Pancreas (tissue), 10 donors: Measurements from ENCODE around the gene WDR20. TPM values are rescaled to one million over a fixed set of nuclear protein-coding genes. Genes with fewer than 3 reads are reported as not detected.

ENCODE experiments used
- ATAC-seq, 4 donors: fragments of 200-7000 bp; cut with Tn5 transposase; one replicate each; pipeline versions ENCODE4 v1.8.0 to v1.9.1; 2020; ENCODE audit warnings: mild to moderate bottlenecking in 4 of 4, moderate library complexity in 4 of 4
- DNase-seq, 6 donors: peaks; one replicate each; pipeline ENCODE4 v3.0.0-alpha.2; 2020
- FAIRE-seq: peaks from 2 replicates; lab custom pipeline; 2012; peaks lifted over from hg19 to GRCh38; lab: Jason Lieb, UNC
- H3K27ac ChIP-seq, 4 donors: fragments of 200-600 bp; sonication (generic); 1 replicate in 3 of 4; 2 replicates in 1 of 4; pipeline versions ENCODE4 v1.5.0 to v1.8.0; 2020
- H3K27me3 ChIP-seq, 4 donors: fragments of 200-600 bp; one replicate each; pipeline ENCODE4 v1.8.0; 2021
- H3K36me3 ChIP-seq, 3 donors: fragments of 200-600 bp; sonication (generic) in 1 of 3; one replicate each; pipeline versions ENCODE4 v1.5.0 to v1.8.0; 2020 to 2021
- H3K4me1 ChIP-seq, 3 donors: fragments of 200-600 bp; one replicate each; pipeline ENCODE4 v1.8.0; 2021
- H3K4me3 ChIP-seq, 4 donors: fragments of 200-600 bp; sonication (generic) in 2 of 4; one replicate each; pipeline versions ENCODE4 v1.5.0 to v1.8.0; 2020 to 2021
- H3K9me3 ChIP-seq, 4 donors: fragments of 200-600 bp; one replicate each; pipeline ENCODE4 v1.8.0; 2021
- WGBS, 2 donors: extraction: QIAGEN DNeasy Blood & Tissue Kit; methylation state at CpG; one replicate each; pipeline ENCODE4 v1.1.7; 2013; 5-methylcytosine and 5-hydroxymethylcytosine counted together
- intact Hi-C, 3 donors: fragments of 100-400 bp; cut with DNase I; formaldehyde crosslinking; loops; one replicate each; pipeline versions ENCODE4 v1.11.1 to v1.14.2; 2022
- polyA plus RNA-seq, 2 donors: library from polyadenylated mRNA; stranded (reverse); fragments of 200-250 nt; gene quantifications; one replicate each; pipeline ENCODE4 v1.2.3, GENCODE V29; 2013
- total RNA-seq, 6 donors: library from RNA; stranded (reverse); fragmentation: NEBNext Ultra II Directional in 4 of 6; extraction: Animal tissue kit (Norgen Biotek cat#: 25700) in 4 of 6; gene quantifications; one replicate each; pipeline versions ENCODE4 v1.2.1 to v1.2.4, GENCODE V29; 2021 to 2023
- TF ChIP-seq, protein P1 (sequence below), 4 donors: fragments of 200-600 bp; sonication (generic) in 3 of 4; IDR thresholded peaks; one replicate each; pipeline versions ENCODE4 v1.5.0 to v1.8.0; 2021; ENCODE audit warnings: antibody characterized with exemption in 4 of 4
- donor health status: healthy with polysubstance abuse.
- donor health status: DM: no; HTN: no; CAD: no; lungs with moderate emphysema.
- donor health status: DM: no; HTN: no; CAD: no.
- donor health status: control.
- donor health status: control.
- donor health status: Bipolar disorder and iron deficiency.
- donor health status: DM: yes; HTN: yes; CAD: no.
- donor health status: DM: no; HTN: no; CAD: no.
- donor health status: DM: no; HTN: no; CAD: no.
- donor health status: DM: yes; HTN: yes; CAD: no.

The WDR20 gene
- total and polyA plus RNA-seq, 8 donors, result 7.4 to 19.5 (median 14.0) TPM

DNA sequence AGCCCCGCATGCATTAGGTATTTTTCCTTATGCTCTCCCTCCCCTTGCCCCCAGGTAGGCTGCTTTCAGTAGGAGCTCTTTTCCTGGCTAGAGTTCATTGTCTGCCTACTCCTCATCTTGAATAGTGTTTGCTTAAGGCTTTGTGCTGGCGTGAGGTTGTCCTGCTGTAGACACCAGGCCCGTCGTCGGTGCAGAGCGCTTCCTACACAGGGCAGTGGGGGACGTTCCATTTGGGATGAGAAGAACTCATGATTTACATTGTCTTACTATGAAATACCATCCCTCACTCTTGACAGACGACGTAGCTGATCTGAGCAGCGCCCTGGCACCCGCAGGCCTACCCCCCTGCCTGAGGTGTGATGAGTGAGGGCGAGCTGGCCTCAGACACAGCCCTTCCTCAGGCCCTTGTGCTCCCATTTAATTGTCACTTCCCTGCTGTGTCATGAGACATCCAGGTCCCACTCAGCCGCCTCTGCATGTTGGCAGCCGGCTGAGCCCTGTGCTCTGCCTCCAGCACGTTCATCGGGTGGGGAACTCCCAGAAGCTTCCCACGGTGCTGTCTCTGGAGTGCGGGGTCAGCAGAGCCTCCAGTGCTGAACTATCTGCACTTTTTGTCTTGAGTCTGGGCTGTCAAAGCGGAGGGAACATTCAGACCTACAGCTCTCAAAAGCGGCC, 76.0 kb downstream of the WDR20 start:
- no peak overlapping the region for H3K27ac ChIP-seq
- H3K36me3 ChIP-seq, result peaks cover 0 to 6% (median 0%) of the 10 kb centered on the region in 3 donors
- H3K27me3 ChIP-seq, result no peaks in the 10 kb centered on the region
- FAIRE-seq (no peak), DNase-seq (peak in 1 of 6 donors; percentile 28), ATAC-seq (peak in 2 of 4 donors; percentile 3 to 19)
- intact Hi-C loops, result no loop called here
- no peaks in the 10 kb centered on the region for H3K4me1 ChIP-seq
- H3K9me3 ChIP-seq, result no peaks in the 10 kb centered on the region
- TF ChIP-seq, protein P1, sequence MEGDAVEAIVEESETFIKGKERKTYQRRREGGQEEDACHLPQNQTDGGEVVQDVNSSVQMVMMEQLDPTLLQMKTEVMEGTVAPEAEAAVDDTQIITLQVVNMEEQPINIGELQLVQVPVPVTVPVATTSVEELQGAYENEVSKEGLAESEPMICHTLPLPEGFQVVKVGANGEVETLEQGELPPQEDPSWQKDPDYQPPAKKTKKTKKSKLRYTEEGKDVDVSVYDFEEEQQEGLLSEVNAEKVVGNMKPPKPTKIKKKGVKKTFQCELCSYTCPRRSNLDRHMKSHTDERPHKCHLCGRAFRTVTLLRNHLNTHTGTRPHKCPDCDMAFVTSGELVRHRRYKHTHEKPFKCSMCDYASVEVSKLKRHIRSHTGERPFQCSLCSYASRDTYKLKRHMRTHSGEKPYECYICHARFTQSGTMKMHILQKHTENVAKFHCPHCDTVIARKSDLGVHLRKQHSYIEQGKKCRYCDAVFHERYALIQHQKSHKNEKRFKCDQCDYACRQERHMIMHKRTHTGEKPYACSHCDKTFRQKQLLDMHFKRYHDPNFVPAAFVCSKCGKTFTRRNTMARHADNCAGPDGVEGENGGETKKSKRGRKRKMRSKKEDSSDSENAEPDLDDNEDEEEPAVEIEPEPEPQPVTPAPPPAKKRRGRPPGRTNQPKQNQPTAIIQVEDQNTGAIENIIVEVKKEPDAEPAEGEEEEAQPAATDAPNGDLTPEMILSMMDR (IDR thresholded peaks at IDR 0.05), result no peak
- H3K4me3 ChIP-seq, result no peak overlapping the region
- WGBS, 2 donors, result 83 to 88% methylated on average over 20 of the region's 20 CpGs

GRCh38 chr14:102217399-102217798, 77.7 kb downstream of the WDR20 start:
- TF ChIP-seq, protein P1 (IDR thresholded peaks at IDR 0.05), result no peak
- ATAC-seq, result no peak
- H3K27ac ChIP-seq, result no peak overlapping the region
- peak in 1 of 6 donors; percentile 22 for DNase-seq
- FAIRE-seq, result no peak
- H3K4me1 ChIP-seq, result no peaks in the 10 kb centered on the region
- 94 to 95% methylated on average over 10 of the region's 10 CpGs for WGBS, 2 donors
- H3K9me3 ChIP-seq, result no peaks in the 10 kb centered on the region
- H3K36me3 ChIP-seq, result no peaks in the 10 kb centered on the region
- intact Hi-C loops, result no loop called here
- H3K27me3 ChIP-seq, result no peaks in the 10 kb centered on the region
- H3K4me3 ChIP-seq, result no peak overlapping the region

DNA sequence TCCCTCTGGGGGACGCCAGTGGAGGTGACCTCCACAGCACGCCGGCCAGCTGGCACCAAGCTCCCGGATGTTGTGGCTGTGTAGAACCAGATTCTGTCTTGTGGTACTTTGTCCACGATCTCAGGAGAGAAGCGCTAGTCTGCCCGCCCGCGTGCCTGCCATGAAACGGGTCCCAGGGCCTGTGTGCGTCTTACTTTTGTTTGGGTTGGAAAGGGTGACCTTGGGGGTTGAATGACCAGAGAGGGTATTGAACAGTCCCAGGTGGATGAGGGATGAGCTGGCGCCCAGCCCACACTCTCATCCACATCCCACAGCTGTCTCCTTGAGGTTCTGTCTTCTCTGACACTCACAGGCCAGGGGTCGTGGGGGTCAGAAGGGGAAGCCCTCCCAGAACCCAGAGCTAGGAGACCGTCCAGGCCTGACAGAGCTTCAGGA, 78.3 kb downstream of the WDR20 start:
- ATAC-seq, result no peak
- H3K27ac ChIP-seq, result no peak overlapping the region
- H3K9me3 ChIP-seq, result no peaks in the 10 kb centered on the region
- TF ChIP-seq, protein P1 (IDR thresholded peaks at IDR 0.05), result no peak
- FAIRE-seq, result no peak
- no peak overlapping the region for H3K4me3 ChIP-seq
- peaks cover 0 to 5% (median 0%) of the 10 kb centered on the region in 3 donors for H3K36me3 ChIP-seq
- H3K4me1 ChIP-seq, result no peaks in the 10 kb centered on the region
- intact Hi-C loops, result no loop called here
- DNase-seq, result peak in 1 of 6 donors; percentile 52
- 80 to 84% methylated on average over 14 of the region's 14 CpGs for WGBS, 2 donors
- H3K27me3 ChIP-seq, result no peaks in the 10 kb centered on the region

DNA sequence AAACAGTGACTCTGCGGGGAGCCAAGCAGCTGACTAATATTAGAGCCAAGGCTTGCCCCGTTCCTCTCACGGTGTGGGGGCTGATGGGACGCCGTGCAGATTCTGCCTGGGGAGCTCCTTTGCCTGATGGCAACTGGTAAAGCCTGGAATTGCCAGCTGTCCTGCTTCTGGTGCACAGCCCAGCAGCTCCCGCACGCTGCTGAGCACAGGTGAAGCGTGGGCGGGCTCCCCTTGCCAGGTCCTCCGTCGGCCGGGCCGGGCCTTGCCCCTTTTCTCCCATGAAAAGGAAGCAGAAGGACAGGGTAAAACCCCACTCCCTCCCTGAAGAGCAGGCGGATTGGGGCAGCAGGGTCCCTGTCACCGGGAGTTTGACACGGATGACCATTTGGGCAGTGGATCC, 79.0 kb downstream of the WDR20 start:
- Histone ChIP-seq H3K4me3 (no peak overlapping the region), H3K27me3 (no peaks in the 10 kb centered on the region), H3K27ac (no peak overlapping the region), H3K4me1 (no peaks in the 10 kb centered on the region), H3K9me3 (no peaks in the 10 kb centered on the region), H3K36me3 (peaks cover 0 to 5% (median 0%) of the 10 kb centered on the region in 3 donors)
- peak in 1 of 4 donors; percentile 4 for ATAC-seq
- WGBS, 2 donors, result 81 to 83% methylated on average over 16 of the region's 16 CpGs
- FAIRE-seq, result no peak
- TF ChIP-seq, protein P1 (IDR thresholded peaks at IDR 0.05), result no peak
- intact Hi-C loops, result no loop called here
- DNase-seq, result peak in 1 of 6 donors; percentile 47

DNA sequence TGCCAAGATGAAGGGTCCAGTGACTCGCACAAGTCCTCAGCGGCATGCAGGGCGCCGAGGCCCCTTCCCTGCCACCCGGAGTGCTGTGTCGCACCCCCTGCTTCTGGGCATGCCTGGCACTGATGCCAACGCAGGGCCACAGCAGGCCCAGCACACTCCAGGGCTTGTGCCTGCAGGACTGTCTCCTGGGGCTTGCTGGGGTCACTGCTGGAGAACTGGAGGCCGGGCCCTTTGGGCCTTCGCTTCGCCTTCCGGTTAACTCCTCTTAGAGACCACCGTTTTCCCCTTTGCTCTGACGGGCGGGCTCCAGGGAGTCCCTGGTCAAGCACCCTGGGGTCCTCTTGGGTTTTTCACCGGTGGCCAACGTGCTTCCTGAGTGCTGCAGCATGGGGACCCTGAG, 79.6 kb downstream of the WDR20 start:
- Histone ChIP-seq H3K36me3 (peaks cover 0 to 5% (median 0%) of the 10 kb centered on the region in 3 donors), H3K4me1 (no peaks in the 10 kb centered on the region), H3K9me3 (no peaks in the 10 kb centered on the region), H3K27ac (no peak overlapping the region), H3K4me3 (no peak overlapping the region), H3K27me3 (no peaks in the 10 kb centered on the region)
- ATAC-seq, result no peak
- DNase-seq, result peak in 1 of 6 donors; percentile 51
- intact Hi-C loops, result no loop called here
- 94 to 95% methylated on average over 16 of the region's 16 CpGs for WGBS, 2 donors
- TF ChIP-seq, protein P1 (IDR thresholded peaks at IDR 0.05), result no peak
- no peak for FAIRE-seq
